C4-2B (cell line): ENCODE measurements around the gene SATB1.
"Not testable (repeated sequence)": the region's sequence is repeated elsewhere in the genome, so short reads cannot be mapped to it uniquely, and the experiment has no call there.

Source experiments
- H3K27ac ChIP-seq: fragments of 450-650 bp; 2 replicates; pipeline ENCODE4 v1.5.1; 2017
- ZFX ChIP-seq: fragments of 450-650 bp; IDR thresholded peaks from 2 replicates; pipeline ENCODE4 v1.6.1; 2017
- TF ChIP-seq, protein P1 (sequence below): fragments of 450-650 bp; conservative IDR thresholded peaks from 2 replicates; pipeline ENCODE4 v1.5.1; 2017; ENCODE audit warnings: mild to moderate bottlenecking

The SATB1 gene

DNA sequence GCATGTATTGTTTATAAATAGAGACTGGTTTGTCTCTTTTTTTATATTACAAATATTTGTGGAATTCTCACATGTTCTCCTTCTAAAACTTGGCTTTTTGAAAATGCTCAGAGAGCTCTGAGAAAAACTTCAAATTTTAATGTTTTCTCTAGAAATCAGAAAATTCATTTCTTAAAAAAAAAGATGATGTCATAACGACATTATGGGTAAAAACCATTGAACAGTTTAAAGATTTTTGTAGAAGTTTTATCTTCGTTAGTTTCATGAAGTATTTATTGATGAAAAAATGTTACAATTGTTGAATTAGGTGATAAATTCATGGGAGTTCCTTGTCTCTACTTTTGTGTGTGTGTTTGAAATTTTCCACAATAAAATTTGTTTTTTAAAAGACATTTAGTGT, 81.3 kb downstream of the SATB1 start:
- no peak overlapping the region for H3K27ac ChIP-seq
- no peak for TF ChIP-seq ZFX
- TF ChIP-seq, protein P1, sequence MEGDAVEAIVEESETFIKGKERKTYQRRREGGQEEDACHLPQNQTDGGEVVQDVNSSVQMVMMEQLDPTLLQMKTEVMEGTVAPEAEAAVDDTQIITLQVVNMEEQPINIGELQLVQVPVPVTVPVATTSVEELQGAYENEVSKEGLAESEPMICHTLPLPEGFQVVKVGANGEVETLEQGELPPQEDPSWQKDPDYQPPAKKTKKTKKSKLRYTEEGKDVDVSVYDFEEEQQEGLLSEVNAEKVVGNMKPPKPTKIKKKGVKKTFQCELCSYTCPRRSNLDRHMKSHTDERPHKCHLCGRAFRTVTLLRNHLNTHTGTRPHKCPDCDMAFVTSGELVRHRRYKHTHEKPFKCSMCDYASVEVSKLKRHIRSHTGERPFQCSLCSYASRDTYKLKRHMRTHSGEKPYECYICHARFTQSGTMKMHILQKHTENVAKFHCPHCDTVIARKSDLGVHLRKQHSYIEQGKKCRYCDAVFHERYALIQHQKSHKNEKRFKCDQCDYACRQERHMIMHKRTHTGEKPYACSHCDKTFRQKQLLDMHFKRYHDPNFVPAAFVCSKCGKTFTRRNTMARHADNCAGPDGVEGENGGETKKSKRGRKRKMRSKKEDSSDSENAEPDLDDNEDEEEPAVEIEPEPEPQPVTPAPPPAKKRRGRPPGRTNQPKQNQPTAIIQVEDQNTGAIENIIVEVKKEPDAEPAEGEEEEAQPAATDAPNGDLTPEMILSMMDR: no peak

DNA sequence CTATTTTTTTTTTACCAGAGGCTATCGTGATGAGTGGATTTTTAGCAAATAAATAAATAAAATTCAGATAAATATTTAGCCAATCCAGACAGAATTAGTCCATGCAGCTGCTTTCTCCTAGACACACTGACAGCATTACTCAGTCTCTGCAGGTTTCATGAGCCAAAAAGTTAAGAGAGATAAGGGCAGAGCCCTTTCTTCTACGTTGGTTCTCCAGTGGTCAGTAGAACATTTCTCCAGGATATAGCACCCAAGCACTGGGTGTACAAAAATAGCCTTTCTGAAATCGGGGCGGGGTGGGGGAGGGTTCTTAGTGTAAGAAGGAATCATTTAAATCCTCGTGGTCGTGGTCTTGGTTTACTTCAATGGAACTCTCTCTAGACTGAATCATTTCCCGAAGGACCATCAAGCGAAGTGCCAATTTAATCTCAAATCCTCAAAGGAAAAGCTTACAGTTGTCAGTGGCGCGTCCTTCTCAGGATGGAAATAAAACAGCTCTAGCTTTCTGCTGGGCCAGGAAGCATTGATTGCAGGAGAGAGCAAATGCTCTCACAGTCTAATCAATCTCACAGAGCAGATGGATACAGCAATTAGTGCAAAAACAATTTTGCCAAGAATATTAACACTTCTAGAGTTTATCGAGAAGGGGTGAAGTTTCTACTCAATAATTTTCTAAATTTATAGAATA, 86.2 kb downstream of the SATB1 start:
- no peak overlapping the region for H3K27ac ChIP-seq
- TF ChIP-seq, protein P1: no peak
- TF ChIP-seq ZFX: no peak

DNA sequence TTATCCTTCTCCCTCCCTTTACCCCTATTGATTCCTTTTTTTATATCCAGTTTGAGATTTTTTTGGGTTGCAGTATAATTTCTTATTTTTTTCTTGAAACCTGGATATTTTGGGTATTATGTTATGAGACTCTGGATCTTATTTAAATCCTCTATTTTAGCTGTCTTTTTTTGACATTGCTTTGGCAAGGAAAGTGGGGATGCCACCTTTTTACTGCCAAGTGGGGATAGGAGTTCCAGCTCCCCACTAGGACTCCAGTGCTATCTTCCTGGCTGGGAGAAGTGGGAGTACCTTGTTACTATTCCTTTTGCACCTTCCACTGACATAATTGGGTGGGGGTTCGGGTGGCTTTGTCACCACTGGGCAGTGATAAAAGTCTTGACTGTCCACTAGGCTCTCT, 87.9 kb downstream of the SATB1 start:
- TF ChIP-seq, protein P1: no peak
- no peak for TF ChIP-seq ZFX
- no peak overlapping the region for H3K27ac ChIP-seq

DNA sequence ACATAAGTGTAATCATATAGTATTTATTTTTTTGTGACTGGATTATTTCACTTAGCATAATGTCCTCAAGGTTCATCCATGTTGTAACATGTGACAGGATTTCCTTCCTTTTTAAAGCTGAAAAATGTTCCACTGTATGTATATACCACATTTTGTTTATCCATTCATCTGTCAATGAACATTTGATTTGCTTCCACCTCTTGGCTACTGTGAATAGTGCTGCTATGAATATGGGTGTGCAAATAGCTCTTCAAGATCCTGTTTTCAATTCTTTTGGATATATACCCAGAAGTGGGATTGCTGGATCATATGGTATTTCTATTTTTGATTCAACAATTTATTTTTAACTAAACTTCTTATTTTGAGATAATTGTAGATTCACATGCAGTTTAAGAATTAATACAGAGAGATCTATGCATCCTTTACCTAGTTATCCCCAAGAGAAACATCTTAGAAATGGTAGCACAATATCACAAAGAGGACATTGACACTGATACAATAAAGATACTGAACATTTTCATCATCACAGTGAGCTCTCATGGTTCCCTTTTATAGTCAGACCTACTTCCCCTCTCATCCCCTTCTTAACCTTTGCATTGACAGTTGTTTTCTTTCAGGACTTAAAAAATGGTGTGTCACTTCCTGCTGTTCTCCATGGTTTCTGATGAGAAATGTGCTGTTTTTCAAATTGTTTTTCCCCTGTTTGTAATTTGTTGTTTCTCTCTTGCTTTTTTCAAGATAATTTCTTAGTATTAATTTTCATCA, 90.1 kb downstream of the SATB1 start:
- H3K27ac ChIP-seq: no peak overlapping the region
- TF ChIP-seq, protein P1: no peak
- no peak for TF ChIP-seq ZFX

DNA sequence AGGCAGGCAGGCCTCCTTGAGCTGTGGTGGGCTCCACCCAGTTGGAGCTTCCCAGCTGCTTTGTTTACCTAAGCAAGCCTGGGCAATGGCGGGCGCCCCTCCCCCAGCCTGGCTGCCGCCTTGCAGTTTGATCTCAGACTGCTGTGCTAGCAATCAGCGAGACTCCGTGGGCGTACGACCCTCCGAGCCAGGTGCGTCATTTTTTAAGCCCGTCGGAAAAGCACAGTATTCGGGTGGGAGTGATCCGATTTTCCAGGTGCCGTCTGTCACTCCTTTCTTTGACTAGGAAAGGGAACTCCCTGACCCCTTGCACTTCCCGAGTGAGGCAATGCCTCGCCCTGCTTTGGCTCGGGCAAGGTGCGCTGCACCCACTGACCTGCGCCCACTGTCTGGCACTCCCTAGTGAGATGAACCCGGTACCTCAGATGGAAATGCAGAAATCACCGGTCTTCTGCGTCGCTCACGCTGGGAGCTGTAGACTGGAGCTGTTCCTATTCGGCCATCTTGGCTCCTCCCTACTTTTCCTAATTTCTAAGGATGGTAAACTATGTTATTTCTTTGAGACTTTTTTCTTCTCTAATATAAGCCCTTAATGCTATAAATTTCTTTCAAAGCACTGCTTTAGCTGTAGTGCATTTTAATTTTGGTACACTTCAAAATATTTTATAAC, 94.2 kb downstream of the SATB1 start:
- H3K27ac ChIP-seq: not testable (repeated sequence)

DNA sequence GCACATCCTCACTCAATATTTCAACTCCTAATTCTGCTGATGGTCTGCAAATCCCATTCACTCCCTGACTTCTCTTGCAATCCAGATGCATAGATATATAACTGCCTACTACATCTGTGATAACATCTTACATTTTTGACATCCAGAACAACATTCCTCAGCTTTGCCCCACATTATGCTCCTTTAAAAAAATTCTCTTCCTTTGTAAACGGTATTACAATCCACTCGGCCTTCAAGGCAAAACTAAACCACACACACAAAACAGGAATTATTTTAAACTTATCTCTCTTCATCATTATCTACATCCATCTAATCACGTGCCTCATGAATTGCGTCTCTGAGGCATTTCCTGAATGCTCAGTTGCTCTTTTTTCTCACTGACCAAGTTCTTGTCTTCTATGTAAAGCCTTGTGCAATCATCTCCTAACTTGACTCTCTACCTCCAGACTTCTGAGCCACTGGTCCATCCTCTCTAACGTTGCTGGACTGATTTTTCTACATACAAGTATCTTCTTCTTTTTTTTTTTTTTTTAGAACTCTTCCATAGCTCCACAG, 117.0 kb downstream of the SATB1 start:
- TF ChIP-seq, protein P1: no peak
- no peak for TF ChIP-seq ZFX

DNA sequence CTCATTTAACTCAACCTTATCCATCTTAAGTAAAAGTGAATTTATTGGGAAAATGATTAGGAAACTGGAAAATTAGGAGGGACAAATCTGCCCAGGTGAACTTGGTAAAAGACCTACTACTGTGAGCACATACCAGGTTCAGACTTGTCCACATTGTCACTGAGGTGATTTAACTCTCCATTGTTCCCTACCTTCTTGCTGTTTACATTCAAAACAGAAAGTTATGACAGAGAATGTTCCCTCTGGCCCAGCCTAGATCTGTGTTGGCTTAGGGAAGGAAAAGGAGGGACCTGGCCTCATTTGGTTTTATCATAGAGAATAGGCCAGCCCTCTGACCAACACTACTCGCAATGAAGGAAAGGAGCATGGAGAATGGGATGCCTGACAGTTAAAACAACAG, 117.6 kb downstream of the SATB1 start:
- no peak overlapping the region for H3K27ac ChIP-seq
- TF ChIP-seq, protein P1: no peak
- TF ChIP-seq ZFX: no peak

More for the DNA sequence above, 117.0 kb downstream of the SATB1 start:
- H3K27ac ChIP-seq: no peak overlapping the region
